Mucosa of stomach (tissue), 1 donor: ENCODE data around the gene FGF12.

Source experiments
- H3K27me3 ChIP-seq: one replicate; pipeline ENCODE4 v1.7.0; 2013; ENCODE audit warnings: mild to moderate bottlenecking, low read length; ENCODE audit not compliant: control insufficient read depth, insufficient read depth
- H3K36me3 ChIP-seq: one replicate; pipeline ENCODE4 v1.7.0; 2013; ENCODE audit warnings: low read length; ENCODE audit not compliant: control insufficient read depth, insufficient read depth
- H3K4me1 ChIP-seq: one replicate; pipeline ENCODE4 v1.7.0; 2013; ENCODE audit warnings: mild to moderate bottlenecking, low read length; ENCODE audit not compliant: control insufficient read depth, insufficient read depth
- H3K4me3 ChIP-seq: one replicate; pipeline ENCODE4 v1.7.0; 2013; ENCODE audit warnings: low read length
- H3K9ac ChIP-seq: one replicate; pipeline ENCODE4 v1.7.0; 2013; ENCODE audit warnings: mild to moderate bottlenecking, low read length, moderate library complexity
- H3K9me3 ChIP-seq: one replicate; pipeline ENCODE4 v1.7.0; 2013; ENCODE audit warnings: mild to moderate bottlenecking, low read length, moderate library complexity; ENCODE audit not compliant: control insufficient read depth
- donor health status: Pancreatic carcinoma.

Gene FGF12

GRCh38 chr3:192340031-192340430 lies 387.3 kb downstream of the FGF12 start:
- Histone ChIP-seq H3K9me3 (no peaks in the 10 kb centered on the region), H3K36me3 (no peaks in the 10 kb centered on the region), H3K4me3 (no peak overlapping the region), H3K4me1 (no peaks in the 10 kb centered on the region), H3K9ac (no peak overlapping the region), H3K27me3 (no peaks in the 10 kb centered on the region)

GRCh38 chr3:192339214-192339613 lies 388.1 kb downstream of the FGF12 start:
- Histone ChIP-seq H3K36me3 (no peaks in the 10 kb centered on the region), H3K9ac (no peak overlapping the region), H3K27me3 (no peaks in the 10 kb centered on the region), H3K9me3 (no peaks in the 10 kb centered on the region), H3K4me1 (no peaks in the 10 kb centered on the region), H3K4me3 (no peak overlapping the region)

GRCh38 chr3:192336286-192336685 lies 391.1 kb downstream of the FGF12 start:
- Histone ChIP-seq H3K27me3 (no peaks in the 10 kb centered on the region), H3K9me3 (no peaks in the 10 kb centered on the region), H3K4me3 (no peak overlapping the region), H3K36me3 (no peaks in the 10 kb centered on the region), H3K4me1 (no peaks in the 10 kb centered on the region), H3K9ac (no peak overlapping the region)

GRCh38 chr3:192332386-192333291 lies 394.7 kb downstream of the FGF12 start:
- Histone ChIP-seq H3K9me3 (no peaks in the 10 kb centered on the region), H3K4me1 (no peaks in the 10 kb centered on the region), H3K4me3 (no peak overlapping the region), H3K9ac (no peak overlapping the region), H3K36me3 (no peaks in the 10 kb centered on the region), H3K27me3 (no peaks in the 10 kb centered on the region)

- Histone ChIP-seq H3K9me3 (no peaks in the 10 kb centered on the region), H3K9ac (no peak overlapping the region), H3K27me3 (no peaks in the 10 kb centered on the region), H3K36me3 (no peaks in the 10 kb centered on the region), H3K4me3 (no peak overlapping the region), H3K4me1 (no peaks in the 10 kb centered on the region)
Observed at GRCh38 chr3:192331749-192332385, 395.5 kb downstream of the FGF12 start.

- no peak overlapping the region for H3K4me3 ChIP-seq
- no peaks in the 10 kb centered on the region for H3K4me1 ChIP-seq
- no peaks in the 10 kb centered on the region for H3K9me3 ChIP-seq
- H3K27me3 ChIP-seq, result no peaks in the 10 kb centered on the region
- no peak overlapping the region for H3K9ac ChIP-seq
- no peaks in the 10 kb centered on the region for H3K36me3 ChIP-seq
Observed at GRCh38 chr3:192326656-192327055, 400.7 kb downstream of the FGF12 start.

DNA sequence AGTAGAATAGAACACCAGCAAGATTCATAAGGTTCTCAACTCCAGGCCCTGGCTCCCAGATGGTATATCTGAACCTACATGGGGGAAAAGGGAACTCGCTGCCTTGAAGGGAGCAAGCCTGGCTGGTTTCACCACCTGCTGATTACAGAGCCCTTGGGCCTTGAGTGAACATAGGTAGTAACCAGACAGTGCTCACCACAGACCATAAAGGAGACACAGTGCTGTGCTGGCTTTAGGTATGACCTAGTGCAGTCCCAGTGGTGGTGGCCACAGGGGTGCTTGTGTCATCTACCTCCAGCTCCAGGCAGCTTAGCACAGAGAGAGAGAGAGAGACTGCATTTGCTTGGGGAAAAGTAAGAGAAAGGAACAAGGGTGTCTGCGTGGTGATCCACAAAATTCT lies 409.8 kb downstream of the FGF12 start:
- H3K4me3 ChIP-seq, result no peak overlapping the region
- no peaks in the 10 kb centered on the region for H3K36me3 ChIP-seq
- no peaks in the 10 kb centered on the region for H3K9me3 ChIP-seq
- no peaks in the 10 kb centered on the region for H3K27me3 ChIP-seq
- H3K9ac ChIP-seq, result no peak overlapping the region
- no peaks in the 10 kb centered on the region for H3K4me1 ChIP-seq

- no peaks in the 10 kb centered on the region for H3K36me3 ChIP-seq
- no peaks in the 10 kb centered on the region for H3K27me3 ChIP-seq
- H3K9ac ChIP-seq, result no peak overlapping the region
- no peak overlapping the region for H3K4me3 ChIP-seq
- no peaks in the 10 kb centered on the region for H3K9me3 ChIP-seq
- H3K4me1 ChIP-seq, result no peaks in the 10 kb centered on the region
Observed at GRCh38 chr3:192313605-192314004, 413.7 kb downstream of the FGF12 start.

DNA sequence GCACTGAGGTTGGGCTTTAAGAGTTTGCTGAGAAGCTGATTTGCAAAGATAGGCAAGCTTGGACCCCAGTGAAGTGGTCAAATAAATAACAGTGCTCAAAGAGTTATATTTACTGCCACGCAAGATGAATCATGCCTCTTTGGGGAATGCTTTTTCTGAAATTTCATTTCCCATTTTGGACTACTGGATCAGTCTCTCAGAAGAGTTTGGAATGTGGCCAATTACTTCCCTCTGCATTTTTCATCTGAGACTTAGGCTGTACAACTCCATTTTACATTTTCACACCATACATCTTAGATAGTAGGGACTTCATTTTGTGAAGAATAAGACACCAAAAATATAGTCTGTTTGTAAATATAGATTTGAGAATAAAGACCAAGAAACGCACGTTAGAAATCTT lies 419.7 kb downstream of the FGF12 start:
- Histone ChIP-seq H3K36me3 (no peaks in the 10 kb centered on the region), H3K4me3 (no peak overlapping the region), H3K4me1 (no peaks in the 10 kb centered on the region), H3K9ac (no peak overlapping the region), H3K9me3 (no peaks in the 10 kb centered on the region), H3K27me3 (no peaks in the 10 kb centered on the region)

GRCh38 chr3:192303235-192303634 lies 424.1 kb downstream of the FGF12 start:
- Histone ChIP-seq H3K36me3 (no peaks in the 10 kb centered on the region), H3K9ac (no peak overlapping the region), H3K4me3 (no peak overlapping the region), H3K4me1 (no peaks in the 10 kb centered on the region), H3K27me3 (no peaks in the 10 kb centered on the region), H3K9me3 (no peaks in the 10 kb centered on the region)

- Histone ChIP-seq H3K4me1 (no peaks in the 10 kb centered on the region), H3K9ac (no peak overlapping the region), H3K27me3 (no peaks in the 10 kb centered on the region), H3K9me3 (no peaks in the 10 kb centered on the region), H3K36me3 (no peaks in the 10 kb centered on the region), H3K4me3 (no peak overlapping the region)
Observed at GRCh38 chr3:192302721-192303120, 424.6 kb downstream of the FGF12 start.

DNA sequence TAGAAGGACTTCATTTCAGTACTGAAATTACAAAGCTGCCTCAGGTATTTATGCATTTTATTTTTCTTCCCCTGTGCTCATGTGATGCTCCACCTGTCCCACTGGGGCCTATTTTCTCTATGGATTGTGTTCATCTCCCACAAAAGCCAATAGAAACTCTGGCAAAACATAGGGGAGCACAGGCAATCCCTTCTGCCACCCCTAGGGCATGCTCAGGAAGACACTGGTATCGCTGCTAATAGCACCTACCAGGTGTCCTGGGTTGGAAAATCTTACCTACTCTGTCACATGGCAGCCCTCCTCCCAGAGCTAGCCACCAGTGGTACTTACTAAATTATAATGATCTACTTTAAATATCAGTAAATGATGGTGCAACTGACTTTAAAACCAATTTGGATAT lies 427.4 kb downstream of the FGF12 start:
- no peaks in the 10 kb centered on the region for H3K9me3 ChIP-seq

More for the DNA sequence above, 427.4 kb downstream of the FGF12 start:
- H3K36me3 ChIP-seq, result no peaks in the 10 kb centered on the region
- H3K4me1 ChIP-seq, result no peaks in the 10 kb centered on the region
- H3K27me3 ChIP-seq, result no peaks in the 10 kb centered on the region
- H3K4me3 ChIP-seq, result no peak overlapping the region
- no peak overlapping the region for H3K9ac ChIP-seq
